D721Med (cell line): ENCODE measurements around the gene CFAP74.

ENCODE experiments used
- DNase-seq: peaks from one replicate; pipeline ENCODE4 v3.0.0; 2011; ENCODE audit warnings: low spot score; ENCODE audit not compliant: insufficient read length
- FAIRE-seq: peaks from 2 replicates; lab custom pipeline; 2011; peaks lifted over from hg19 to GRCh38; lab: Jason Lieb, UNC
- CTCF ChIP-seq: IDR thresholded peaks from 2 replicates; pipeline ENCODE4 v1.5.1; 2012; ENCODE audit warnings: mild to moderate bottlenecking, control low read depth; ENCODE audit not compliant: insufficient read depth; ENCODE audit errors: missing control alignments

Gene CFAP74

GRCh38 chr1:2004856-2005255, 1.3 kb upstream of the CFAP74 start:
- no peak for FAIRE-seq
- no peak for TF ChIP-seq CTCF

GRCh38 chr1:2001773-2002411, 1.7 kb downstream of the CFAP74 start:
- DNase-seq (no peak), FAIRE-seq (no peak)
- no peak for TF ChIP-seq CTCF

More at GRCh38 chr1:2004856-2005255, 1.3 kb upstream of the CFAP74 start:
- DNase-seq, result no peak

- TF ChIP-seq CTCF, result no peak
- FAIRE-seq (no peak), DNase-seq (no peak)
These were observed 2.7 kb downstream of the CFAP74 start for GRCh38 chr1:2000850-2001249.

- FAIRE-seq (no peak), DNase-seq (no peak)
- no peak for TF ChIP-seq CTCF
These were observed 3.2 kb downstream of the CFAP74 start for GRCh38 chr1:2000432-2000831.

- FAIRE-seq (no peak), DNase-seq (no peak)
- no peak for TF ChIP-seq CTCF
These were observed 6.0 kb downstream of the CFAP74 start for GRCh38 chr1:1997576-1997975.

- FAIRE-seq, result no peak
- no peak for TF ChIP-seq CTCF
- no peak for DNase-seq
These were observed 7.4 kb downstream of the CFAP74 start for GRCh38 chr1:1996207-1996651.

GRCh38 chr1:1994536-1994935, 9.1 kb downstream of the CFAP74 start:
- TF ChIP-seq CTCF, result no peak

More at GRCh38 chr1:1994536-1994935, 9.1 kb downstream of the CFAP74 start:
- DNase-seq, result no peak
- FAIRE-seq, result no peak
